Measurements from ENCODE around the gene GPER1.
"Not testable (repeated sequence)": the region's sequence is repeated elsewhere in the genome, so short reads cannot be mapped to it uniquely, and the experiment has no call there.

The GPER1 gene

DNA sequence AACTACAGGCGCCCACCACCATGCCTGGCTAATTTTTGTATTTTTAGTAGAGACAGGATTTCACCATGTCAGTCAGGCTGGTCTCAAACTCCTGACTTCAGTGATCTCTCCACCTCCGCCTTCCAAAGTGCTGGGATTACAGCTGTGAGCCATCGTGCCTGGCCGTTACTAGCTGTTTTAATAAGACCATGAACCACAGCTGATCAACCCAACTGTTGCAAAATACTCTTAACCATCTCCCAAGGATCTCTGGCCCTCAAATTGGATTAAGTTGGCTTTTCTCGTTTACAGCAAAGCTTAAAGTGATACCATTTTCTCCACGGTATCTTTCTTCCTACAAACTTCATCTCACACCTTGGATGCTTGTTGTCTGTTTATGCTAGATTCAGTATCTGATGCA is 53.7 kb downstream of the GPER1 start:
- Histone ChIP-seq H3K27ac (ENCODE audit: low read depth, low read length) (no peak overlapping the region), H3K4me3 (ENCODE audit: low read length) (no peak overlapping the region), H3K79me2 (ENCODE audit: control insufficient read depth, low read length) (peaks cover 11% of the 10 kb centered on the region), H3F3A (ENCODE audit: control insufficient read depth, insufficient read depth) (peaks cover 6% of the 10 kb centered on the region), H3K9me2 (replicated peaks; ENCODE audit: control insufficient read depth, low read length) (no peaks in the 10 kb centered on the region), H3K4me2 (ENCODE audit: low read length) (no peak overlapping the region), H3K27me3 (ENCODE audit: control insufficient read depth, low read length) (peaks cover 3% of the 10 kb centered on the region; the same call in 1 of the 2 replicates), H3K36me3 (ENCODE audit: control insufficient read depth, low read length) (no peaks in the 10 kb centered on the region), H3K9me3 (ENCODE audit: control insufficient read depth, insufficient read depth, low read length) (no peaks in the 10 kb centered on the region), H3K4me1 (ENCODE audit: control insufficient read depth, low read length) (peaks cover 36% of the 10 kb centered on the region), H4K20me1 (ENCODE audit: control insufficient read depth, insufficient read depth, low read depth, low read length) (no peaks in the 10 kb centered on the region)
- no peak for TF ChIP-seq EZH2phosphoT487 (IDR thresholded peaks at IDR 0.05; ENCODE audit: borderline replicate concordance, low read length)
- TF ChIP-seq, protein P1, sequence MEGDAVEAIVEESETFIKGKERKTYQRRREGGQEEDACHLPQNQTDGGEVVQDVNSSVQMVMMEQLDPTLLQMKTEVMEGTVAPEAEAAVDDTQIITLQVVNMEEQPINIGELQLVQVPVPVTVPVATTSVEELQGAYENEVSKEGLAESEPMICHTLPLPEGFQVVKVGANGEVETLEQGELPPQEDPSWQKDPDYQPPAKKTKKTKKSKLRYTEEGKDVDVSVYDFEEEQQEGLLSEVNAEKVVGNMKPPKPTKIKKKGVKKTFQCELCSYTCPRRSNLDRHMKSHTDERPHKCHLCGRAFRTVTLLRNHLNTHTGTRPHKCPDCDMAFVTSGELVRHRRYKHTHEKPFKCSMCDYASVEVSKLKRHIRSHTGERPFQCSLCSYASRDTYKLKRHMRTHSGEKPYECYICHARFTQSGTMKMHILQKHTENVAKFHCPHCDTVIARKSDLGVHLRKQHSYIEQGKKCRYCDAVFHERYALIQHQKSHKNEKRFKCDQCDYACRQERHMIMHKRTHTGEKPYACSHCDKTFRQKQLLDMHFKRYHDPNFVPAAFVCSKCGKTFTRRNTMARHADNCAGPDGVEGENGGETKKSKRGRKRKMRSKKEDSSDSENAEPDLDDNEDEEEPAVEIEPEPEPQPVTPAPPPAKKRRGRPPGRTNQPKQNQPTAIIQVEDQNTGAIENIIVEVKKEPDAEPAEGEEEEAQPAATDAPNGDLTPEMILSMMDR (IDR thresholded peaks at IDR 0.05; ENCODE audit: low read depth, low read length, poor library complexity, severe bottlenecking), result no peak

DNA sequence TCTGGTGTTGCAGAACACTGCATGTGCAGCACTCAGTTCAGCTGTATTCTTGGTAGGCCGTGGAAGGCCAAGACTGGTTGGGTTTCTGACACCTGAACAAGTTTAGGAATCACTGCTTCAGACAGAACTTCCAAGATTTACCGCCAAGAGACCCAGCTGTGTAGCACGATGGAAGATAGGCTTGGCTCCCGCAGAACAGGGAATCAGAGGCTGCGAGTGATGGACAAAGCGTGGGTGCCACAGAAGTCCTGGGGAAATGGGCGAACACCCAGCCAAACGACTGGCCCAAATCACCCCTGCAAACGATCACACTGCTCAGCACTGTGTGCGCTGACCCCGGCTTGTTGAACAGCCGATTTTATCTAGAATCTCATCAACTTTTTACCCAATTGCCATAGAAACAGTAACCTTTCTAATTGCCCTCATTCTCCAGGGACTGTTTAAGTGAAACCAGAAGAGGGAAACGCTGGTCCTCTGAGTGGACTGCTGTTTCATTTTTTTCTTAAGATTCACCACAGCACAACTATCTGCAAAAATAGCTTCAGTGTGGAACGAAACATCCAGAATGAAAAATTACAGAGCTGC is 54.2 kb downstream of the GPER1 start:
- peaks cover 31% of the 10 kb centered on the region for H3K4me1 ChIP-seq (ENCODE audit: control insufficient read depth, low read length)
- H4K20me1 ChIP-seq (ENCODE audit: control insufficient read depth, insufficient read depth, low read depth, low read length), result no peaks in the 10 kb centered on the region
- peaks cover 6% of the 10 kb centered on the region for H3F3A ChIP-seq (ENCODE audit: control insufficient read depth, insufficient read depth)
- H3K79me2 ChIP-seq (ENCODE audit: control insufficient read depth, low read length), result peaks cover 6% of the 10 kb centered on the region
- no peaks in the 10 kb centered on the region for H3K9me2 ChIP-seq (replicated peaks; ENCODE audit: control insufficient read depth, low read length)
- H3K4me2 ChIP-seq (ENCODE audit: low read length), result no peak overlapping the region
- no peaks in the 10 kb centered on the region for H3K9me3 ChIP-seq (ENCODE audit: control insufficient read depth, insufficient read depth, low read length)
- H3K4me3 ChIP-seq (ENCODE audit: low read length), result no peak overlapping the region
- H3K36me3 ChIP-seq (ENCODE audit: control insufficient read depth, low read length), result no peaks in the 10 kb centered on the region
- peaks cover 3% of the 10 kb centered on the region; the same call in 1 of the 2 replicates for H3K27me3 ChIP-seq (ENCODE audit: control insufficient read depth, low read length)
- no peak for TF ChIP-seq EZH2phosphoT487 (IDR thresholded peaks at IDR 0.05; ENCODE audit: borderline replicate concordance, low read length)
- TF ChIP-seq, protein P1 (IDR thresholded peaks at IDR 0.05; ENCODE audit: low read depth, low read length, poor library complexity, severe bottlenecking), result no peak
- no peak overlapping the region for H3K27ac ChIP-seq (ENCODE audit: low read depth, low read length)

DNA sequence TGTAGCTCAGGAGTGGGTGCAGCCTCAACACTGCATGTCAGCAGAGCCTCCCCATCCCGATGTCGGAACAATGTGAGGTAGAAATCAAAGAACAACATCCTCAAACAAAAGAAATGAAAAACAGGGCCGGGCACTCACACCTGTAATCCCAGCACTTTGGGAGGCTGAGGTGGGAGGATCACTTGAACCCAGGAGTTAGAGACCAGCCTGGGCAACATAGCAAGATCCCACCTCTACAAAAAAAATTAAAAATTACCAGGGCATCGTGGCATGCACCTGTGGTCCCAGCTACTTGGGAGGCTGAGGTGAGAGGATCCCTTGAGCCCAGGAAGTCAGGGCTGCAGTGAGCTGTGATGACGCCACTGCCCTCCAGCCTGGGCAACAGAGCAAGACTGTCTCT is 55.1 kb downstream of the GPER1 start:
- H3K9me3 ChIP-seq (ENCODE audit: control insufficient read depth, insufficient read depth, low read length); H4K20me1 ChIP-seq (ENCODE audit: control insufficient read depth, insufficient read depth, low read depth, low read length); H3K4me2 ChIP-seq (ENCODE audit: low read length); H3K36me3 ChIP-seq (ENCODE audit: control insufficient read depth, low read length); H3K9me2 ChIP-seq (replicated peaks; ENCODE audit: control insufficient read depth, low read length); H3K27ac ChIP-seq (ENCODE audit: low read depth, low read length); H3F3A ChIP-seq (ENCODE audit: control insufficient read depth, insufficient read depth); H3K79me2 ChIP-seq (ENCODE audit: control insufficient read depth, low read length); H3K4me3 ChIP-seq (ENCODE audit: low read length); H3K27me3 ChIP-seq (ENCODE audit: control insufficient read depth, low read length): not testable (repeated sequence)
- H3K4me1 ChIP-seq (ENCODE audit: control insufficient read depth, low read length), result peaks cover 32% of the 10 kb centered on the region
